ENCODE data around the gene SAP30L.

SAP30L gene

GRCh38 chr5:154411338-154411737, 34.5 kb upstream of the SAP30L start:
- no peak for TF ChIP-seq CTCF (IDR thresholded peaks at IDR 0.05; ENCODE audit: insufficient read depth, low read length, poor library complexity, severe bottlenecking)

GRCh38 chr5:154412316-154412715, 33.5 kb upstream of the SAP30L start:
- Histone ChIP-seq H3K36me3 (ENCODE audit: control insufficient read depth, insufficient read depth, low read length) (peaks cover 29% of the 10 kb centered on the region), H3K4me3 (replicated peaks; ENCODE audit: low read depth, low read length) (no peak overlapping the region), H3K27me3 (replicated peaks; ENCODE audit: control insufficient read depth, insufficient read depth, low read length) (no peaks in the 10 kb centered on the region)
- no peak for DNase-seq (ENCODE audit: extremely low read depth, insufficient read length)
- no peak for TF ChIP-seq CTCF (IDR thresholded peaks at IDR 0.05; ENCODE audit: insufficient read depth, low read length, poor library complexity, severe bottlenecking)

More at GRCh38 chr5:154411338-154411737, 34.5 kb upstream of the SAP30L start:
- no peak for DNase-seq (ENCODE audit: extremely low read depth, insufficient read length)
- H3K27me3 ChIP-seq (replicated peaks; ENCODE audit: control insufficient read depth, insufficient read depth, low read length): no peaks in the 10 kb centered on the region
- no peak overlapping the region for H3K4me3 ChIP-seq (replicated peaks; ENCODE audit: low read depth, low read length)
- H3K36me3 ChIP-seq (ENCODE audit: control insufficient read depth, insufficient read depth, low read length): peaks cover 22% of the 10 kb centered on the region

DNA sequence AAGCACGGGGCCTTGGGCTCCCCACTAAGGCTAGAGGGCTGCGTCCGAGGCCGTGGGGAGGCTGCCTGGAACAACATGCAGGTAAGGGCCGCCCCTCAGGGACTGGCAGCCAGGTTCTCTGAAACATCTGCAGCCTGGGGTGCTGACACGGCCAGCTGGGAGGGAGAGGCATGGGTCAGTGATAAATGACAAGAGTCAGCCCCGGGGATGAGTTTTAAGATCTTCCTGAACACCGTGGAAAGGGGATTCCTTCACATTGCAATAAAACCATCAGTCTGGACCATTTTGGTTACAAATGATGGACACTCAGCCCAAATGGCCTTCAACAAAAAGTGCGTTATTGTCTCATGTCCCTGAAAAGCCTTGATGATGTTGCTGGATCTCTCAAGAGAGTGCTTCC, 32.9 kb upstream of the SAP30L start:
- H3K4me3 ChIP-seq (replicated peaks; ENCODE audit: low read depth, low read length): no peak overlapping the region
- H3K27me3 ChIP-seq (replicated peaks; ENCODE audit: control insufficient read depth, insufficient read depth, low read length): no peaks in the 10 kb centered on the region
- peaks cover 31% of the 10 kb centered on the region for H3K36me3 ChIP-seq (ENCODE audit: control insufficient read depth, insufficient read depth, low read length)
- no peak for DNase-seq (ENCODE audit: extremely low read depth, insufficient read length)
- no peak for TF ChIP-seq CTCF (IDR thresholded peaks at IDR 0.05; ENCODE audit: insufficient read depth, low read length, poor library complexity, severe bottlenecking)

DNA sequence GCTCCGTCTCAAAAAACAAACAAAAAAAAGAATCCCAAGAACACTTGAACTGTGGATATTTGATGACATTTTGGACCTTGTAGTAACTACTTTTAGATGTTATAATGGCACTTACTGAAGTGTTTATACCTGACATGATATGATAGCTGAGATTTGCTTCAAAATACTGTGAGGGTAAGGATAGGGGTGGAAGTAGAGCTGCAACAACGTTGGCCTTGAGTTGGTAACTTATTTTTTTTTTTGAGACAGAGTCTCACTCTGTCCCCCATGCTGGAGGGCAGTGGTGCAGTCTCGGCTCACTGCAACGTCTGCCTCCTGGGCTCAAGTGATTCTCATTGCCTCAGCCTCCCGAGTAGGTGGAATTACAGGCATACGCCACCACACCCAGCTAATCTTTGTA, 30.7 kb upstream of the SAP30L start:
- no peak overlapping the region for H3K4me3 ChIP-seq (replicated peaks; ENCODE audit: low read depth, low read length)
- DNase-seq (ENCODE audit: extremely low read depth, insufficient read length): no peak
- H3K27me3 ChIP-seq (replicated peaks; ENCODE audit: control insufficient read depth, insufficient read depth, low read length): no peaks in the 10 kb centered on the region
- no peak for TF ChIP-seq CTCF (IDR thresholded peaks at IDR 0.05; ENCODE audit: insufficient read depth, low read length, poor library complexity, severe bottlenecking)
- peaks cover 31% of the 10 kb centered on the region for H3K36me3 ChIP-seq (ENCODE audit: control insufficient read depth, insufficient read depth, low read length)

DNA sequence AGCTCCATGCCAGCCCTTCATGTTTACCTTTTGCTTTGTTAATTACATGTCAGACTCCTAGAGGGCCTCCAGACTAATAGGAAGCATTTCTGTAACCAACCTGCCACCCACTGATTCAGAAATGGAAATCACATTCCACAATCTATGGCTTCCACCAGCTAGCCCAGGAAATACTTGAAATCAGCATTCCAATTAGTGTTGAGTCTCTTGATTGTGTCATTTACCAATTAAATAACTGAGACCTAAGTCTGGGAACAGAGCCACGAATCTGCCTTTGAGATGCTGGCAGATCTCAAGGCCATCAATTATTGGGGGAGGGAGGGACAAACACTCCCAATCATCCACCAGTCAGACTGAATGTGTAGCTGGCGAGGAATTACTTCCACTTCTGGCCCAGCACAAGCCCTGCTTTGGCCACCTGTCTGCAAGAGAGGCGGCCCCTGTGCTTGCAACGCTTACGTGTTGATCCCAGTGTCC, 27.4 kb upstream of the SAP30L start:
- H3K4me3 ChIP-seq (replicated peaks; ENCODE audit: low read depth, low read length): no peak overlapping the region
- TF ChIP-seq CTCF (IDR thresholded peaks at IDR 0.05; ENCODE audit: insufficient read depth, low read length, poor library complexity, severe bottlenecking): no peak
- DNase-seq (ENCODE audit: extremely low read depth, insufficient read length): no peak
- peaks cover 15% of the 10 kb centered on the region for H3K36me3 ChIP-seq (ENCODE audit: control insufficient read depth, insufficient read depth, low read length)
- no peaks in the 10 kb centered on the region for H3K27me3 ChIP-seq (replicated peaks; ENCODE audit: control insufficient read depth, insufficient read depth, low read length)

DNA sequence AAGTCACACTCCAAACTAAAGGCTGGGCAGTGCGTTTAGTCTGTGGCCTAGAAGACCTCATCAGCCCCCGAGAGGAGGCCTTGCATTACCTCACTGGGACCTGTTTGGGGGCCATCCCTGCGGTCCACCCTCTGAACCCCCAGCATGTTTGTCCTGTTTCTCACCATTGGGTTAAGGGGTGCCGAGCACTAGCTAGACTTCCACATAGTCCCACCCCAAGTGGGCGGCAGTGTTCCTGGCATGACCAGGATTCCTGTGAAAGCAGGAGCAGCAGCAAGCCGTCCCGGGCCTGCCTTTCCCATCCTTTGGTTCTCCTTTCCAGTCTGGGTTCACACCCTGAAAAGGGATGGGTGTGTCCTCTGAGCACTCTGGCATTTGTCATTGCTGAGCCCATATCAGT, 26.6 kb upstream of the SAP30L start:
- no peak overlapping the region for H3K4me3 ChIP-seq (replicated peaks; ENCODE audit: low read depth, low read length)
- TF ChIP-seq CTCF (IDR thresholded peaks at IDR 0.05; ENCODE audit: insufficient read depth, low read length, poor library complexity, severe bottlenecking): no peak
- no peak for DNase-seq (ENCODE audit: extremely low read depth, insufficient read length)
- H3K36me3 ChIP-seq (ENCODE audit: control insufficient read depth, insufficient read depth, low read length): peaks cover 14% of the 10 kb centered on the region
- H3K27me3 ChIP-seq (replicated peaks; ENCODE audit: control insufficient read depth, insufficient read depth, low read length): no peaks in the 10 kb centered on the region

Data from GM06990 (cell line).